Stromal cell of bone marrow (primary cell): ENCODE data around the gene ETHE1.
A peak's percentile ranks its signal among the peaks of the same experiment; 100 is the strongest.
"Not testable (repeated sequence)": the region's sequence is repeated elsewhere in the genome, so short reads cannot be mapped to it uniquely, and the experiment has no call there.

ENCODE experiments used
- DNase-seq: peaks from one replicate; pipeline ENCODE4 v3.0.0-alpha.2; 2012; ENCODE audit warnings: low read depth

The ETHE1 gene

GRCh38 chr19:43551399-43552197 is 24.6 kb upstream of the ETHE1 start:
- no peak for DNase-seq

- DNase-seq: no peak
Measured at GRCh38 chr19:43548706-43549105, 21.7 kb upstream of the ETHE1 start.

- not testable (repeated sequence) for DNase-seq
Measured at GRCh38 chr19:43547926-43548325, 20.9 kb upstream of the ETHE1 start.

GRCh38 chr19:43546581-43546980 is 19.6 kb upstream of the ETHE1 start:
- DNase-seq: no peak

- no peak for DNase-seq
Measured at GRCh38 chr19:43545981-43546380, 19.0 kb upstream of the ETHE1 start.

- no peak for DNase-seq
Measured at GRCh38 chr19:43545276-43545675, 18.3 kb upstream of the ETHE1 start.

- DNase-seq: no peak
Measured at GRCh38 chr19:43544077-43544476, 17.1 kb upstream of the ETHE1 start.

- no peak for DNase-seq
Measured at GRCh38 chr19:43541920-43542650, 15.1 kb upstream of the ETHE1 start.

- no peak for DNase-seq
Measured at GRCh38 chr19:43540381-43540780, 13.4 kb upstream of the ETHE1 start.

- no peak for DNase-seq
Measured at GRCh38 chr19:43538922-43539321, 11.9 kb upstream of the ETHE1 start.

GRCh38 chr19:43534816-43535761 is 8.1 kb upstream of the ETHE1 start:
- DNase-seq: no peak

- DNase-seq: no peak
Measured at GRCh38 chr19:43534305-43534815, 7.4 kb upstream of the ETHE1 start.

- DNase-seq: peak; percentile 99
Measured at GRCh38 chr19:43533546-43534304, 6.7 kb upstream of the ETHE1 start.

- peak; percentile 86 for DNase-seq
Measured at GRCh38 chr19:43532962-43533545, 6.1 kb upstream of the ETHE1 start, which contains the start of gene ZNF575. TSS of gene ZNF575 (plus strand) at chr19:43533188. CDS start at chr19:43534423, 1,235 bp downstream.

- DNase-seq: no peak
Measured at GRCh38 chr19:43532571-43532961, 5.6 kb upstream of the ETHE1 start.

- no peak for DNase-seq
Measured at GRCh38 chr19:43527860-43528622, 1.0 kb upstream of the ETHE1 start.

- no peak for DNase-seq
Measured at GRCh38 chr19:43525836-43526771, 897 bp downstream of the ETHE1 start.

- DNase-seq: no peak
Measured at GRCh38 chr19:43524922-43525835, 1.8 kb downstream of the ETHE1 start.
